SK-N-SH (cell line): Measurements from ENCODE around the gene PLEKHH1. TPM values are rescaled to one million over a fixed set of nuclear protein-coding genes. Genes with fewer than 3 reads are reported as not detected.

Source experiments
- CTCF ChIA-PET: fragments of 300-600, 350-600 bp; formaldehyde crosslinking; extraction: SDS; loops from one replicate; lab custom pipeline; 2021; lab: Yijun Ruan, JAX
- POLR2A ChIA-PET: fragments of 350-600 bp; sonication (Branson Sonifier 250); formaldehyde crosslinking; extraction: SDS; loops from one replicate; lab custom pipeline; 2020; ENCODE audit warnings: antibody characterized with exemption, inconsistent platforms; lab: Yijun Ruan, JAX
- DNase-seq: peaks from one replicate; pipeline ENCODE4 v3.0.0; 2012
- H2AFZ ChIP-seq: fragments of 200-600 bp; sonication (generic); 2 replicates; pipeline ENCODE4 v1.8.1; 2016; ENCODE audit warnings: antibody characterized with exemption, mild to moderate bottlenecking, low read depth
- H3F3A ChIP-seq: fragments of 200-600 bp; sonication (generic); replicated peaks from 2 replicates; pipeline ENCODE3; 2016; ENCODE audit warnings: antibody characterized with exemption, mild to moderate bottlenecking; ENCODE audit not compliant: insufficient read depth
- H3K27ac ChIP-seq, 2 experiments: fragments of 200-500 bp in 1 of 2; fragments of 200-600 bp in 1 of 2; sonication (Bioruptor generic) in 1 of 2; sonication (generic), shearing (Covaris generic) in 1 of 2; 2 replicates each; pipeline versions ENCODE4 v1.5.1 to v1.6.1; 2014 to 2016; ENCODE audit warnings: low read depth in 2 of 2, inconsistent platforms in 1 of 2, low read length in 1 of 2, mild to moderate bottlenecking in 1 of 2, mixed read lengths in 1 of 2
- H3K27me3 ChIP-seq: fragments of 200-600 bp; sonication (generic), shearing (Covaris generic); 2 replicates; pipeline ENCODE4 v1.6.1; 2016; ENCODE audit warnings: mixed run types; ENCODE audit not compliant: insufficient read depth
- H3K36me3 ChIP-seq, 2 experiments: fragments of 200-500 bp in 1 of 2; fragments of 200-600 bp in 1 of 2; sonication (Bioruptor generic) in 1 of 2; sonication (generic) in 1 of 2; replicated peaks in 1 of 2; 2 replicates each; pipeline versions ENCODE3 to v1.5.1; 2014 to 2016; ENCODE audit warnings: low read length in 1 of 2, mild to moderate bottlenecking in 1 of 2; ENCODE audit not compliant: insufficient read depth in 2 of 2, control insufficient read depth in 1 of 2
- H3K4me1 ChIP-seq, 2 experiments: fragments of 200-500 bp in 1 of 2; fragments of 200-600 bp in 1 of 2; sonication (Bioruptor generic) in 1 of 2; sonication (generic), shearing (Covaris generic) in 1 of 2; 2 replicates each; pipeline versions ENCODE4 v1.5.1 to v1.6.1; 2014 to 2016; ENCODE audit warnings: low read depth in 1 of 2, low read length in 1 of 2, mixed run types in 1 of 2; ENCODE audit not compliant: insufficient read depth in 2 of 2, control insufficient read depth in 1 of 2
- H3K4me2 ChIP-seq: fragments of 200-600 bp; sonication (generic), shearing (Covaris generic); 2 replicates; pipeline ENCODE4 v1.6.1; 2017; ENCODE audit warnings: mixed run types
- H3K4me3 ChIP-seq, 2 experiments: fragments of 200-500 bp in 1 of 2; fragments of 200-600 bp in 1 of 2; sonication (Bioruptor generic) in 1 of 2; sonication (generic), shearing (Covaris generic) in 1 of 2; 2 replicates each; pipeline versions ENCODE4 v1.5.1 to v1.8.1; 2014 to 2016; ENCODE audit warnings: low read depth in 2 of 2, inconsistent platforms in 1 of 2, low read length in 1 of 2, mild to moderate bottlenecking in 1 of 2, mixed read lengths in 1 of 2, moderate library complexity in 1 of 2
- H3K79me2 ChIP-seq: fragments of 200-600 bp; sonication (generic); 2 replicates; pipeline ENCODE4 v1.8.1; 2017; ENCODE audit warnings: mild to moderate bottlenecking; ENCODE audit not compliant: insufficient read depth
- H3K9ac ChIP-seq: fragments of 200-600 bp; sonication (generic); 2 replicates; pipeline ENCODE4 v1.6.1; 2017; ENCODE audit warnings: mixed run types
- H3K9me2 ChIP-seq: fragments of 200-600 bp; sonication (generic); 2 replicates; pipeline ENCODE4 v1.6.1; 2017; ENCODE audit warnings: mixed run types
- H3K9me3 ChIP-seq: fragments of 200-600 bp; sonication (generic); 2 replicates; pipeline ENCODE4 v1.6.1; 2017; ENCODE audit warnings: mixed run types, mild to moderate bottlenecking, moderate library complexity
- H4K20me1 ChIP-seq: fragments of 200-600 bp; sonication (generic); 2 replicates; pipeline ENCODE4 v1.6.1; 2017; ENCODE audit warnings: mild to moderate bottlenecking, mixed run types; ENCODE audit not compliant: insufficient read depth
- CHD2 ChIP-seq: fragments of 150-350 bp; IDR thresholded peaks from 2 replicates; pipeline ENCODE4 v1.6.1; 2018; ENCODE audit warnings: low read length; ENCODE audit not compliant: partially characterized antibody
- ELF1 ChIP-seq: IDR thresholded peaks from 2 replicates; pipeline ENCODE4 v1.4.0; 2012
- EP300 ChIP-seq, 2 experiments: IDR thresholded peaks; 2 replicates each; pipeline versions ENCODE4 v1.4.0 to v1.6.1; 2012; ENCODE audit warnings: borderline replicate concordance in 1 of 2, low read depth in 1 of 2, low read length in 1 of 2
- EZH2phosphoT487 ChIP-seq: fragments of 200-600 bp; sonication (generic); IDR thresholded peaks from 2 replicates; pipeline ENCODE4 v1.6.1; 2017; ENCODE audit warnings: low read depth, mixed run types, mild to moderate bottlenecking, antibody characterized with exemption, moderate library complexity, borderline replicate concordance
- GABPA ChIP-seq: IDR thresholded peaks from 2 replicates; pipeline ENCODE4 v1.4.0; 2012; ENCODE audit warnings: low read depth, mild to moderate bottlenecking
- MEF2A ChIP-seq: IDR thresholded peaks from 2 replicates; pipeline ENCODE4 v1.4.0; 2012; ENCODE audit warnings: low read depth, borderline replicate concordance
- MXI1 ChIP-seq: IDR thresholded peaks from 2 replicates; pipeline ENCODE4 v1.6.1; 2012; ENCODE audit warnings: mild to moderate bottlenecking, low read depth, low read length, improper control_type of control experiment
- RFX5 ChIP-seq: IDR thresholded peaks from 2 replicates; pipeline ENCODE4 v1.6.1; 2012; ENCODE audit warnings: mild to moderate bottlenecking, improper control_type of control experiment, low read length
- RXRA ChIP-seq: IDR thresholded peaks from 2 replicates; pipeline ENCODE4 v1.4.0; 2012; ENCODE audit warnings: low read depth, mild to moderate bottlenecking, borderline replicate concordance
- SIN3A ChIP-seq: IDR thresholded peaks from 2 replicates; pipeline ENCODE4 v1.6.1; 2012; ENCODE audit warnings: low read depth, mild to moderate bottlenecking, low read length, moderate library complexity, borderline replicate concordance
- TCF12 ChIP-seq: IDR thresholded peaks from 2 replicates; pipeline ENCODE4 v1.4.0; 2012
- TEAD4 ChIP-seq: IDR thresholded peaks from 2 replicates; pipeline ENCODE4 v1.4.0; 2012; ENCODE audit warnings: mild to moderate bottlenecking, borderline replicate concordance; ENCODE audit not compliant: insufficient read depth
- YY1 ChIP-seq: IDR thresholded peaks from 2 replicates; pipeline ENCODE4 v1.4.0; 2012; ENCODE audit warnings: low read depth, mild to moderate bottlenecking
- WGBS: methylation state at CpG from one replicate; pipeline ENCODE4 v1.1.6; 2017; ENCODE audit warnings: low lambda C conversion rate; 5-methylcytosine and 5-hydroxymethylcytosine counted together
- polyA plus RNA-seq, 3 experiments: library from polyadenylated mRNA; depleted of rRNA; stranded (reverse); fragments of >200 nt; gene quantifications; 2 replicates each; pipeline ENCODE4 v1.2.3, GENCODE V29; 2012
- TF ChIP-seq, protein P1 (sequence below): IDR thresholded peaks from 2 replicates; pipeline ENCODE4 v1.4.0; 2012; ENCODE audit warnings: low read depth
- TF ChIP-seq, protein P2 (sequence below): IDR thresholded peaks from 2 replicates; pipeline ENCODE4; 2012
- TF ChIP-seq, protein P3 (sequence below): IDR thresholded peaks from 2 replicates; pipeline ENCODE4 v1.4.0; 2012; ENCODE audit warnings: low read depth, borderline replicate concordance
- TF ChIP-seq, protein P4 (sequence below): IDR thresholded peaks from 2 replicates; pipeline ENCODE4 v1.4.0; 2012; ENCODE audit warnings: low read depth, borderline replicate concordance
- TF ChIP-seq, protein P5 (sequence below): fragments of 150-350 bp; IDR thresholded peaks from 2 replicates; pipeline ENCODE4 v1.6.1; 2017; ENCODE audit warnings: antibody characterized with exemption, low read length, low read depth, borderline replicate concordance

PLEKHH1 gene
- polyA plus RNA-seq, 1 of the 3 experiments (the other 2 are of a cell fraction) = 1.6 TPM

DNA sequence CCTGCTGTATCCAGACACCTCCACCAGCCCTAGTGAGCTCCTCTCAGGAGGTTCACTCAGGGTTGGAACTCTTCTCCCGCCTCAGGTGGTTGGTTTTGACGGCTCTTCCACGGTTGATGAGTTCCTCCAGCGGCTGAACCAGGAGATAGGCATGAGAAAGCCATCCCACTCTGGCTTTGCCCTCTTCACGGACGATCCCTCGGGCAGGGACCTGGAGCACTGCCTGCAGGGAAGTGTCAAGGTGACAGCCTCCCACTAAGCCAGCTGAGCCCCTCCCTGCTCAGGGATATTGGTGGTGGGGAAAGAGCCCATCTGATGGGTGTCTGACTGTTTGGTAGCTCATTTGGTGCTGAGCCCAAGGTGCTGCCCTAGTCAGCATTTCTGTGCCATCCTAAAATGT lies 46.5 kb downstream of the PLEKHH1 start:
- Histone ChIP-seq H3F3A (no peaks in the 10 kb centered on the region), H3K4me1 (no peaks in the 10 kb centered on the region; a peak in 1 of 4 replicates), H3K79me2 (no peaks in the 10 kb centered on the region), H3K9me3 (no peaks in the 10 kb centered on the region), H3K27ac (no peak overlapping the region), H3K9ac (no peak overlapping the region), H3K9me2 (no peaks in the 10 kb centered on the region), H3K4me2 (no peak overlapping the region), H3K4me3 (no peak overlapping the region), H3K36me3 (no peaks in the 10 kb centered on the region), H2AFZ (no peak overlapping the region), H3K27me3 (no peaks in the 10 kb centered on the region), H4K20me1 (no peaks in the 10 kb centered on the region)
- no peak for DNase-seq
- 85% methylated on average over 4 of the region's 7 CpGs for whole genome bisulfite sequencing
- ChIA-PET POLR2A (interaction anchor here (0.8 kb wide), 1 partner anchor 20 kb away, joined by 3 read pairs; the partner anchor contains the start of gene PIGH), CTCF (interaction anchor here (0.9 to 24.4 kb wide), 5 partner anchors 6 to 153 kb away, joined by 4 to 237 read pairs (median 90); partner anchors contain the start of genes PIGH and RDH12)
- TF ChIP-seq GABPA (no peak), SIN3A (no peak), MXI1 (no peak), EP300 (IDR thresholded peaks at IDR 0.05; ENCODE audit: borderline replicate concordance in 1 of 2, low read depth in 1 of 2, low read length in 1 of 2) (no peak), EZH2phosphoT487 (no peak), MEF2A (no peak), TEAD4 (no peak), TCF12 (no peak), RFX5 (no peak)
- TF ChIP-seq, protein P1, sequence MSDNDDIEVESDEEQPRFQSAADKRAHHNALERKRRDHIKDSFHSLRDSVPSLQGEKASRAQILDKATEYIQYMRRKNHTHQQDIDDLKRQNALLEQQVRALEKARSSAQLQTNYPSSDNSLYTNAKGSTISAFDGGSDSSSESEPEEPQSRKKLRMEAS = no peak
- TF ChIP-seq, protein P2, sequence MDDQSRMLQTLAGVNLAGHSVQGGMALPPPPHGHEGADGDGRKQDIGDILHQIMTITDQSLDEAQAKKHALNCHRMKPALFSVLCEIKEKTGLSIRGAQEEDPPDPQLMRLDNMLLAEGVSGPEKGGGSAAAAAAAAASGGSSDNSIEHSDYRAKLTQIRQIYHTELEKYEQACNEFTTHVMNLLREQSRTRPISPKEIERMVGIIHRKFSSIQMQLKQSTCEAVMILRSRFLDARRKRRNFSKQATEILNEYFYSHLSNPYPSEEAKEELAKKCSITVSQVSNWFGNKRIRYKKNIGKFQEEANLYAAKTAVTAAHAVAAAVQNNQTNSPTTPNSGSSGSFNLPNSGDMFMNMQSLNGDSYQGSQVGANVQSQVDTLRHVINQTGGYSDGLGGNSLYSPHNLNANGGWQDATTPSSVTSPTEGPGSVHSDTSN = no peak
- TF ChIP-seq, protein P3, sequence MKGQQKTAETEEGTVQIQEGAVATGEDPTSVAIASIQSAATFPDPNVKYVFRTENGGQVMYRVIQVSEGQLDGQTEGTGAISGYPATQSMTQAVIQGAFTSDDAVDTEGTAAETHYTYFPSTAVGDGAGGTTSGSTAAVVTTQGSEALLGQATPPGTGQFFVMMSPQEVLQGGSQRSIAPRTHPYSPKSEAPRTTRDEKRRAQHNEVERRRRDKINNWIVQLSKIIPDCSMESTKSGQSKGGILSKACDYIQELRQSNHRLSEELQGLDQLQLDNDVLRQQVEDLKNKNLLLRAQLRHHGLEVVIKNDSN = no peak

DNA sequence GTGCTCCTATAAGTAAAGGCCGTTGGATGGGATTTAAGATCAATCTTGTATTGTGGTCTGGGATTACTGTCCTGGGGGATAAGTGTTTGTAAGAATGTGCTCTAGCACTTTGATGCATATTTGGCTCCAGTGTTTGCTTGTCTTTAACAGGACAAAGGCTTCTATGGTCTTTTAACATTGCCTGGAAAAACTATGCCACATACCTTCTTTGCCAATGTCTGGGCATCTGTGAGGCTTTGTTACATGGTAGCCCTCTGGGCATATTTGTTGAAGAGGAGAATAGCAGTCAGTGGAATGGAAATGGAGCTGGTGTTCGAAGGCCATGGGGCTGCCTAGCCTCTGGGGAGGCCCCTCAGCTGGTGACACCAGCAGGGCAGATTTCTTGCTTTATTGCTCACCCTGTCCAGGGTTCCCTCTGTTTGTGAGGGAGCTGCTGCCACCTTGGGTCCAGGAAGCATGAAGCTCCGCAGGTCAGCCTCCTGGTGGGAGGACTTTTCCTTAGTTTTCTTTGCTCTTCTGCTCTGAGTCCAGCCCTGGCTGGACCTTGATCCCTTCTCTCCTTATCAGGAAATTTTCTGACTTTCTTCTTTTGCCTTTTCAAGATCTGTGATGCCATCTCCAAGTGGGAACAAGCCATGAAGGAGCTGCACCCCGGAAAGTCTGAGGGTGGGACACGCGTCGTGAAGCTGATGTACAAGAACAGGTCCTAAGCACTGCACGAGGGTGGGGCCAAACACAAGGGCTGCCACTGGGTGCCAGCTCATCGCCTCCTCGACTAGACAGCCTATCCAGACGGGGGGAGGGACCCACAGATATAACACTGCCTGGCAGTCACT lies 47.5 kb downstream of the PLEKHH1 start:
- Histone ChIP-seq H3K9ac (no peak overlapping the region), H3F3A (no peaks in the 10 kb centered on the region), H3K9me3 (no peaks in the 10 kb centered on the region), H3K4me2 (no peak overlapping the region), H2AFZ (no peak overlapping the region), H3K27me3 (no peaks in the 10 kb centered on the region), H4K20me1 (no peaks in the 10 kb centered on the region), H3K27ac (no peak overlapping the region), H3K79me2 (no peaks in the 10 kb centered on the region), H3K36me3 (no peaks in the 10 kb centered on the region), H3K4me1 (no peaks in the 10 kb centered on the region), H3K4me3 (no peak overlapping the region), H3K9me2 (no peaks in the 10 kb centered on the region)
- WGBS = 79% methylated on average over 8 of the region's 11 CpGs
- CTCF ChIA-PET = interaction anchor here (0.9 to 24.4 kb wide), 13 partner anchors 7 to 152 kb away, joined by 3 to 237 read pairs (median 5); partner anchors contain the start of genes PIGH and RDH12
- TF ChIP-seq MEF2A (no peak), CHD2 (no peak), EP300 (IDR thresholded peaks at IDR 0.05; ENCODE audit: borderline replicate concordance in 1 of 2, low read depth in 1 of 2, low read length in 1 of 2) (no peak), ELF1 (no peak), RXRA (no peak), YY1 (no peak), MXI1 (no peak), EZH2phosphoT487 (no peak)
- TF ChIP-seq, protein P1 = no peak
- TF ChIP-seq, protein P4, sequence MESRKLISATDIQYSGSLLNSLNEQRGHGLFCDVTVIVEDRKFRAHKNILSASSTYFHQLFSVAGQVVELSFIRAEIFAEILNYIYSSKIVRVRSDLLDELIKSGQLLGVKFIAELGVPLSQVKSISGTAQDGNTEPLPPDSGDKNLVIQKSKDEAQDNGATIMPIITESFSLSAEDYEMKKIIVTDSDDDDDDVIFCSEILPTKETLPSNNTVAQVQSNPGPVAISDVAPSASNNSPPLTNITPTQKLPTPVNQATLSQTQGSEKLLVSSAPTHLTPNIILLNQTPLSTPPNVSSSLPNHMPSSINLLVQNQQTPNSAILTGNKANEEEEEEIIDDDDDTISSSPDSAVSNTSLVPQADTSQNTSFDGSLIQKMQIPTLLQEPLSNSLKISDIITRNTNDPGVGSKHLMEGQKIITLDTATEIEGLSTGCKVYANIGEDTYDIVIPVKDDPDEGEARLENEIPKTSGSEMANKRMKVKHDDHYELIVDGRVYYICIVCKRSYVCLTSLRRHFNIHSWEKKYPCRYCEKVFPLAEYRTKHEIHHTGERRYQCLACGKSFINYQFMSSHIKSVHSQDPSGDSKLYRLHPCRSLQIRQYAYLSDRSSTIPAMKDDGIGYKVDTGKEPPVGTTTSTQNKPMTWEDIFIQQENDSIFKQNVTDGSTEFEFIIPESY = no peak
- TF ChIP-seq, protein P5, sequence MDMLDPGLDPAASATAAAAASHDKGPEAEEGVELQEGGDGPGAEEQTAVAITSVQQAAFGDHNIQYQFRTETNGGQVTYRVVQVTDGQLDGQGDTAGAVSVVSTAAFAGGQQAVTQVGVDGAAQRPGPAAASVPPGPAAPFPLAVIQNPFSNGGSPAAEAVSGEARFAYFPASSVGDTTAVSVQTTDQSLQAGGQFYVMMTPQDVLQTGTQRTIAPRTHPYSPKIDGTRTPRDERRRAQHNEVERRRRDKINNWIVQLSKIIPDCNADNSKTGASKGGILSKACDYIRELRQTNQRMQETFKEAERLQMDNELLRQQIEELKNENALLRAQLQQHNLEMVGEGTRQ = no peak
- POLR2A ChIA-PET = no interaction called here
- DNase-seq = no peak
